Lower leg skin (tissue), 4 donors: ENCODE measurements around the gene SRSF2. TPM values are rescaled to one million over a fixed set of nuclear protein-coding genes. Genes with fewer than 3 reads are reported as not detected.
"Not testable (repeated sequence)": the region's sequence is repeated elsewhere in the genome, so short reads cannot be mapped to it uniquely, and the experiment has no call there.

Experiments used
- DNase-seq, 2 donors: peaks; one replicate each; pipeline ENCODE4 v3.0.0-alpha.2; 2019; ENCODE audit warnings: low spot score in 2 of 2
- H3K4me3 ChIP-seq: fragments of 200-600 bp; sonication (generic); 2 replicates; pipeline ENCODE4 v1.5.1; 2017; ENCODE audit warnings: mild to moderate bottlenecking, low read depth; ENCODE audit not compliant: poor library complexity, severe bottlenecking
- CTCF ChIP-seq, 3 donors: fragments of 450-650 bp; IDR thresholded peaks; one replicate each; pipeline ENCODE4 v1.5.1; 2016; ENCODE audit warnings: antibody characterized with exemption in 3 of 3, mild to moderate bottlenecking in 3 of 3, moderate library complexity in 2 of 3
- POLR2A ChIP-seq, 2 donors: fragments of 450-650 bp; IDR thresholded peaks; one replicate each; pipeline ENCODE4 v1.6.1; 2016 to 2017; ENCODE audit warnings: antibody characterized with exemption in 2 of 2, mild to moderate bottlenecking in 1 of 2, moderate library complexity in 1 of 2
- WGBS, 2 donors: methylation state at CpG; one replicate each; pipeline ENCODE4 v1.1.5; 2018; 5-methylcytosine and 5-hydroxymethylcytosine counted together
- intact Hi-C: fragments of 100-400 bp; cut with DNase I; formaldehyde crosslinking; loops from one replicate; pipeline ENCODE4 v1.15.0; 2023; ENCODE audit warnings: low total_unique reads
- total RNA-seq, 4 donors: library from RNA; depleted of rRNA; stranded (reverse); fragments of >200 nt; gene quantifications; one replicate each; pipeline ENCODE4 v1.1.0, GENCODE V29; 2016

Gene SRSF2
- total RNA-seq, 4 donors from 2014 or later: 179 to 260 (median 189) TPM

- DNase-seq: no peak
- 72 to 85% methylated on average over 4 of the region's 4 CpGs for WGBS, 2 donors
- intact Hi-C loops: no loop called here
Observed at GRCh38 chr17:76752006-76752405, 14.9 kb upstream of the SRSF2 start.

GRCh38 chr17:76751416-76751993 lies 14.4 kb upstream of the SRSF2 start:
- intact Hi-C loops: no loop called here
- no peak overlapping the region for H3K4me3 ChIP-seq
- no peak for DNase-seq
- 82 to 86% methylated on average over 3 of the region's 3 CpGs for WGBS, 2 donors
- no peak for TF ChIP-seq POLR2A (IDR thresholded peaks at IDR 0.05)
- TF ChIP-seq CTCF (IDR thresholded peaks at IDR 0.05): no peak

More at GRCh38 chr17:76752006-76752405, 14.9 kb upstream of the SRSF2 start:
- H3K4me3 ChIP-seq: no peak overlapping the region
- TF ChIP-seq CTCF (IDR thresholded peaks at IDR 0.05) (no peak), POLR2A (IDR thresholded peaks at IDR 0.05) (no peak)

GRCh38 chr17:76748657-76749056 lies 11.5 kb upstream of the SRSF2 start:
- WGBS, 2 donors: 96 to 100% methylated on average over 1 of the region's 1 CpG
- intact Hi-C loops: no loop called here
- no peak overlapping the region for H3K4me3 ChIP-seq
- DNase-seq: no peak
- no peak for TF ChIP-seq CTCF (IDR thresholded peaks at IDR 0.05)
- no peak for TF ChIP-seq POLR2A (IDR thresholded peaks at IDR 0.05)

GRCh38 chr17:76747716-76748363 lies 10.7 kb upstream of the SRSF2 start:
- 33 to 44% methylated on average over 9 of the region's 9 CpGs for WGBS, 2 donors
- H3K4me3 ChIP-seq: no peak overlapping the region
- no peak for DNase-seq
- intact Hi-C loops: no loop called here
- TF ChIP-seq POLR2A (IDR thresholded peaks at IDR 0.05) (no peak), CTCF (IDR thresholded peaks at IDR 0.05) (no peak)

GRCh38 chr17:76745785-76746184 lies 8.7 kb upstream of the SRSF2 start:
- 86 to 91% methylated on average over 6 of the region's 6 CpGs for WGBS, 2 donors
- intact Hi-C loops, H3K4me3 ChIP-seq, DNase-seq: not testable (repeated sequence)

GRCh38 chr17:76744747-76745146 lies 7.6 kb upstream of the SRSF2 start:
- no peak overlapping the region for H3K4me3 ChIP-seq
- TF ChIP-seq POLR2A (IDR thresholded peaks at IDR 0.05): no peak
- no peak for TF ChIP-seq CTCF (IDR thresholded peaks at IDR 0.05)
- intact Hi-C loops: no loop called here
- no peak for DNase-seq
- 98 to 100% methylated on average over 2 of the region's 2 CpGs for WGBS, 2 donors
